HCT116 (cell line): ENCODE measurements around the gene AFDN. TPM values are rescaled to one million over a fixed set of nuclear protein-coding genes. Genes with fewer than 3 reads are reported as not detected.

ENCODE experiments used
- ATAC-seq: fragments of 200-7000 bp; cut with Tn5 transposase; 2 replicates; pipeline ENCODE4 v1.9.1; 2020; ENCODE audit warnings: mild to moderate bottlenecking, moderate library complexity
- BruUV-seq: library from RNA; stranded (reverse); fragments of 400-500 nt; replicated peaks from 2 replicates; lab custom pipeline; 2021; lab: Mats Ljungman, UMichigan
- CTCF ChIA-PET: fragments of 300-600 bp; sonication (Branson Sonifier 250); formaldehyde crosslinking; loops from one replicate; lab custom pipeline; 2021; ENCODE audit warnings: antibody characterized with exemption; lab: Charles Lee
- POLR2A ChIA-PET: fragments of 300-600, 350-600 bp; sonication (Branson Sonifier 250); formaldehyde crosslinking; loops from one replicate; lab custom pipeline; 2021; ENCODE audit warnings: antibody characterized with exemption; lab: Charles Lee
- RAD21 ChIA-PET, 2 experiments: fragments of 300-600 bp; sonication (Branson Sonifier 250); formaldehyde crosslinking; loops; one replicate each; lab custom pipeline; 2023; ENCODE audit warnings: low total read pairs in 2 of 2; ENCODE audit not compliant: uncharacterized antibody in 2 of 2, unreplicated experiment in 2 of 2, low non-redundant PET in 1 of 2; lab: Charles Lee
- DNase-seq: peaks from one replicate; pipeline ENCODE4 v3.0.0-alpha.2; 2010; ENCODE audit warnings: low read depth, low spot score
- H2AFZ ChIP-seq: fragments of 200-600 bp; shearing (Covaris generic), sonication (generic); 2 replicates; pipeline ENCODE4 v1.6.1; 2017; ENCODE audit warnings: low read depth, mixed run types, mixed read lengths, antibody characterized with exemption, low read length; ENCODE audit not compliant: poor library complexity, severe bottlenecking
- H3K27ac ChIP-seq: 2 replicates; pipeline ENCODE4 v1.5.1; 2012; ENCODE audit warnings: low read depth, low read length
- H3K27me3 ChIP-seq: fragments of 200-600 bp; sonication (generic); 2 replicates; pipeline ENCODE4 v1.6.1; 2016; ENCODE audit warnings: mixed run types, low read length, mixed read lengths; ENCODE audit not compliant: insufficient read depth
- H3K36me3 ChIP-seq, 2 experiments: fragments of 200-500 bp in 1 of 2; fragments of 200-600 bp in 1 of 2; sonication (Bioruptor generic) in 1 of 2; sonication (generic) in 1 of 2; 2 replicates each; pipeline versions ENCODE4 v1.5.1 to v1.6.1; 2014 to 2016; ENCODE audit warnings: low read length in 2 of 2, inconsistent platforms in 1 of 2, mixed read lengths in 1 of 2, mixed run types in 1 of 2; ENCODE audit not compliant: insufficient read depth in 2 of 2, control insufficient read depth in 1 of 2
- H3K4me1 ChIP-seq, 2 experiments: fragments of 200-600 bp in 1 of 2; sonication (generic) in 1 of 2; 2 replicates each; pipeline versions ENCODE4 v1.5.1 to v1.6.1; 2012 to 2017; ENCODE audit warnings: low read length in 2 of 2, inconsistent platforms in 1 of 2, mild to moderate bottlenecking in 1 of 2, mixed read lengths in 1 of 2, mixed run types in 1 of 2, moderate library complexity in 1 of 2; ENCODE audit not compliant: insufficient read depth in 2 of 2, control insufficient read depth in 1 of 2
- H3K4me2 ChIP-seq: fragments of 200-600 bp; sonication (generic); 2 replicates; pipeline ENCODE4 v1.6.1; 2017; ENCODE audit warnings: mixed run types, low read length, mixed read lengths
- H3K4me3 ChIP-seq, 2 experiments: fragments of 200-600 bp in 1 of 2; sonication (generic) in 1 of 2; replicated peaks in 1 of 2; 2 replicates each; pipeline ENCODE4 v1.5.1; 2011 to 2016; ENCODE audit warnings: low read length in 2 of 2, control low read depth in 1 of 2, low read depth in 1 of 2, mild to moderate bottlenecking in 1 of 2, mixed read lengths in 1 of 2, mixed run types in 1 of 2
- H3K79me2 ChIP-seq: fragments of 200-600 bp; sonication (generic); 2 replicates; pipeline ENCODE4 v1.6.1; 2017; ENCODE audit warnings: mild to moderate bottlenecking, mixed run types, low read length, moderate library complexity, mixed read lengths; ENCODE audit not compliant: insufficient read depth
- H3K9ac ChIP-seq: fragments of 200-600 bp; sonication (generic); 2 replicates; pipeline ENCODE4 v1.6.1; 2016; ENCODE audit warnings: low read length, mixed read lengths
- H3K9me2 ChIP-seq: fragments of 200-600 bp; sonication (generic), shearing (Covaris generic); 2 replicates; pipeline ENCODE4 v1.6.1; 2017; ENCODE audit warnings: mixed run types, mild to moderate bottlenecking, moderate library complexity; ENCODE audit not compliant: insufficient read depth
- H3K9me3 ChIP-seq, 2 experiments: fragments of 200-500 bp in 1 of 2; fragments of 200-600 bp in 1 of 2; sonication (Bioruptor generic) in 1 of 2; sonication (generic) in 1 of 2; 2 replicates each; pipeline ENCODE4 v1.6.1; 2014 to 2017; ENCODE audit warnings: low read length in 2 of 2, mixed read lengths in 2 of 2, inconsistent platforms in 1 of 2, low read depth in 1 of 2, mild to moderate bottlenecking in 1 of 2, mixed run types in 1 of 2, moderate library complexity in 1 of 2; ENCODE audit not compliant: control insufficient read depth in 1 of 2, insufficient read depth in 1 of 2
- H4K20me1 ChIP-seq: fragments of 200-600 bp; sonication (generic), shearing (Covaris generic); 2 replicates; pipeline ENCODE4 v1.6.1; 2017; ENCODE audit warnings: mixed run types, mild to moderate bottlenecking, moderate library complexity; ENCODE audit not compliant: insufficient read depth
- ATF3 ChIP-seq: IDR thresholded peaks from 2 replicates; pipeline ENCODE4 v1.6.1; 2012
- EGR1 ChIP-seq: IDR thresholded peaks from 2 replicates; pipeline ENCODE4 v1.6.1; 2012; ENCODE audit warnings: low read depth
- ZBTB33 ChIP-seq: IDR thresholded peaks from 2 replicates; pipeline ENCODE4 v1.6.1; 2011; ENCODE audit warnings: mild to moderate bottlenecking, low read length, moderate library complexity; ENCODE audit not compliant: insufficient replicate concordance; ENCODE audit errors: extremely low read depth
- intact Hi-C: fragments of 100-400 bp; cut with micrococcal nuclease; formaldehyde crosslinking; loops from 2 replicates; pipeline ENCODE4 v1.10.0; 2022
- total RNA-seq: library from RNA; stranded (reverse); gene quantifications from one replicate; pipeline ENCODE4 v1.2.1, GENCODE V29; 2021; ENCODE audit not compliant: unreplicated experiment

Gene AFDN
- total RNA-seq, 1 experiment from 2014 or later = 59.4 TPM

GRCh38 chr6:167805349-167806060 lies 21.2 kb upstream of the AFDN start:
- Histone ChIP-seq H3K4me2 (no peak overlapping the region), H3K4me3 (no peak overlapping the region), H3K9ac (no peak overlapping the region), H4K20me1 (no peaks in the 10 kb centered on the region), H3K4me1 (no peaks in the 10 kb centered on the region), H3K27me3 (no peaks in the 10 kb centered on the region), H3K79me2 (no peaks in the 10 kb centered on the region), H2AFZ (no peak overlapping the region), H3K9me2 (no peaks in the 10 kb centered on the region), H3K36me3 (no peaks in the 10 kb centered on the region), H3K9me3 (no peaks in the 10 kb centered on the region), H3K27ac (no peak overlapping the region)
- ChIA-PET RAD21 (no interaction called here), POLR2A (no interaction called here), CTCF (no interaction called here)
- intact Hi-C loops = no loop called here
- no peak for DNase-seq
- BruUV-seq = no TSS peak
- no peak for TF ChIP-seq ZBTB33
- TF ChIP-seq, all 23 proteins: peak for 0
- ATAC-seq = no peak

- Histone ChIP-seq H4K20me1 (no peaks in the 10 kb centered on the region), H3K9me3 (no peaks in the 10 kb centered on the region), H3K4me3 (no peak overlapping the region), H3K4me2 (no peak overlapping the region), H3K9ac (no peak overlapping the region), H3K36me3 (no peaks in the 10 kb centered on the region), H3K27ac (no peak overlapping the region), H3K4me1 (no peaks in the 10 kb centered on the region), H3K9me2 (no peaks in the 10 kb centered on the region), H3K79me2 (no peaks in the 10 kb centered on the region), H2AFZ (no peak overlapping the region), H3K27me3 (no peaks in the 10 kb centered on the region)
- intact Hi-C loops = no loop called here
- ChIA-PET RAD21 (no interaction called here), POLR2A (no interaction called here), CTCF (no interaction called here)
- ATAC-seq (no peak), DNase-seq (no peak)
- TF ChIP-seq ATF3 (no peak), EGR1 (no peak)
- BruUV-seq = no TSS peak
These were observed 20.5 kb upstream of the AFDN start for GRCh38 chr6:167806061-167806700.
